MCF 10A (cell line): Measurements from ENCODE around the gene SDHB. TPM values are rescaled to one million over a fixed set of nuclear protein-coding genes. Genes with fewer than 3 reads are reported as not detected.
"Not testable (repeated sequence)": the region's sequence is repeated elsewhere in the genome, so short reads cannot be mapped to it uniquely, and the experiment has no call there.

ENCODE experiments used
- BruUV-seq: library from RNA; stranded (reverse); fragments of 400-500 nt; replicated peaks from 2 replicates; lab custom pipeline; 2021; lab: Mats Ljungman, UMichigan
- CTCF ChIA-PET: fragments of 300-600 bp; sonication (Branson Sonifier 250); formaldehyde crosslinking; extraction: SDS; loops from one replicate; lab custom pipeline; 2021; ENCODE audit warnings: antibody characterized with exemption, inconsistent platforms; lab: Yijun Ruan, JAX
- POLR2A ChIA-PET: fragments of 300-600, 350-650 bp; sonication (Branson Sonifier 250); formaldehyde crosslinking; extraction: SDS; loops from one replicate; lab custom pipeline; 2020; ENCODE audit warnings: antibody characterized with exemption, inconsistent platforms; lab: Yijun Ruan, JAX
- DNase-seq: peaks from one replicate; pipeline ENCODE4 v3.0.0-alpha.2; 2018; ENCODE audit not compliant: unreplicated experiment
- H3K27ac Mint-ChIP-seq: one replicate; pipeline ENCODE4 v1.8.0; 2022; ENCODE audit warnings: mild to moderate bottlenecking, low read depth, mixed read lengths; ENCODE audit not compliant: unreplicated experiment
- H3K27me3 Mint-ChIP-seq: one replicate; pipeline ENCODE4 v1.8.0; 2022; ENCODE audit warnings: mixed read lengths; ENCODE audit not compliant: insufficient read depth, unreplicated experiment
- H3K36me3 Mint-ChIP-seq: one replicate; pipeline ENCODE4 v1.8.0; 2022; ENCODE audit warnings: mild to moderate bottlenecking, moderate library complexity, mixed read lengths; ENCODE audit not compliant: insufficient read depth, unreplicated experiment
- H3K4me1 Mint-ChIP-seq: one replicate; pipeline ENCODE4 v1.8.0; 2022; ENCODE audit warnings: mixed read lengths; ENCODE audit not compliant: insufficient read depth, unreplicated experiment
- H3K4me3 Mint-ChIP-seq: one replicate; pipeline ENCODE4 v1.8.0; 2022; ENCODE audit warnings: mild to moderate bottlenecking, moderate library complexity, mixed read lengths; ENCODE audit not compliant: unreplicated experiment
- H3K9me3 Mint-ChIP-seq: one replicate; pipeline ENCODE4 v1.8.0; 2022; ENCODE audit warnings: mixed read lengths; ENCODE audit not compliant: unreplicated experiment
- CTCF ChIP-seq: fragments of 200-600 bp; IDR thresholded peaks from one replicate; pipeline ENCODE4 v1.8.0; 2022; ENCODE audit warnings: antibody characterized with exemption, mild to moderate bottlenecking; ENCODE audit not compliant: unreplicated experiment
- intact Hi-C: fragments of 100-400 bp; cut with micrococcal nuclease; formaldehyde crosslinking; loops from 2 replicates; pipeline ENCODE4 v1.14.1; 2022
- total RNA-seq: library from RNA; stranded (reverse); gene quantifications from 2 replicates; pipeline ENCODE4 v1.2.3, GENCODE V29; 2022

SDHB gene
- total RNA-seq, 1 experiment from 2014 or later, result 166 TPM

GRCh38 chr1:17067465-17068240 is 13.8 kb upstream of the SDHB start:
- no peak for DNase-seq
- CTCF ChIA-PET, result interaction anchor here (0.5 to 0.7 kb wide), 2 partner anchors 8 to 353 kb away, joined by 3 to 4 read pairs; no protein-coding TSS in a partner anchor
- no peak for TF ChIP-seq CTCF
- BruUV-seq, result no TSS peak
- no peaks in the 10 kb centered on the region for H3K27me3 Mint-ChIP-seq
- H3K4me1 Mint-ChIP-seq, result no peaks in the 10 kb centered on the region
- no peaks in the 10 kb centered on the region for H3K9me3 Mint-ChIP-seq
- POLR2A ChIA-PET, result no interaction called here
- no peak overlapping the region for H3K4me3 Mint-ChIP-seq
- no peak overlapping the region for H3K27ac Mint-ChIP-seq
- H3K36me3 Mint-ChIP-seq, result no peaks in the 10 kb centered on the region
- intact Hi-C loops, result loop anchor here (10.0 kb wide), 1 partner anchor 267 kb away; no protein-coding TSS in a partner anchor

GRCh38 chr1:17067069-17067426 is 13.2 kb upstream of the SDHB start:
- Mint-ChIP-seq H3K4me3 (no peak overlapping the region), H3K36me3 (no peaks in the 10 kb centered on the region), H3K27ac (no peak overlapping the region), H3K4me1 (no peaks in the 10 kb centered on the region), H3K9me3 (no peaks in the 10 kb centered on the region), H3K27me3 (no peaks in the 10 kb centered on the region)
- BruUV-seq, result no TSS peak
- intact Hi-C loops, result loop anchor here (10.0 kb wide), 1 partner anchor 268 kb away; no protein-coding TSS in a partner anchor
- ChIA-PET CTCF (interaction anchor here (0.5 to 0.7 kb wide), 2 partner anchors 8 to 353 kb away, joined by 3 to 4 read pairs; no protein-coding TSS in a partner anchor), POLR2A (no interaction called here)
- no peak for TF ChIP-seq CTCF
- no peak for DNase-seq

- POLR2A ChIA-PET, result interaction anchor here (0.5 kb wide), 1 partner anchor 56 kb away, joined by 3 read pairs; no protein-coding TSS in a partner anchor
- peak; percentile 11 for DNase-seq
- Mint-ChIP-seq H3K36me3 (no peaks in the 10 kb centered on the region), H3K4me3 (no peak overlapping the region), H3K27ac (no peak overlapping the region), H3K4me1 (no peaks in the 10 kb centered on the region), H3K9me3 (no peaks in the 10 kb centered on the region), H3K27me3 (no peaks in the 10 kb centered on the region)
- no peak for TF ChIP-seq CTCF
- CTCF ChIA-PET, result interaction anchor here (0.7 kb wide), 1 partner anchor 9 kb away, joined by 3 read pairs; no protein-coding TSS in a partner anchor
- BruUV-seq, result no TSS peak
- intact Hi-C loops, result loop anchor here (10.0 kb wide), 1 partner anchor 268 kb away; no protein-coding TSS in a partner anchor
These were observed 12.7 kb upstream of the SDHB start for GRCh38 chr1:17066361-17067068.

DNA sequence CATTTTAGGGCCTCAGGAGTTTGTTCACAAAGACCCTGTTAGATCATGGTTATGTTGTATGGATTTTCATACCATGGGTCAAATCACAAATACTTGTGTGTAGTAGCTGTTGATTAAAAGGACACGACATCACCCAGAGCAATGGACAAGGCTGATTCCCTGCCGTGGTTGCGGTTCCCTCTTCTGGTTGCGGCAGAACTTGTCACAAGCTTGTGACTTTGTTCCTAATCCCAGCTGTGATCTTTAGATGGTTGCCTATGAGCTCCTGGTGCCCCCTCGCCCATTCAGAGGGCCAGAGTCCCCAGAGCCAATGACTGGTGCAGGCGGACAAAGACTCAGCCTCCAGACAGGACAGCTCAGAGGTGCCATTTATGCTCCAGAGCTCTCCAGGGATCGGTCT is 11.8 kb upstream of the SDHB start:
- Mint-ChIP-seq H3K9me3 (no peaks in the 10 kb centered on the region), H3K27me3 (no peaks in the 10 kb centered on the region), H3K4me3 (no peak overlapping the region), H3K4me1 (no peaks in the 10 kb centered on the region), H3K27ac (no peak overlapping the region), H3K36me3 (no peaks in the 10 kb centered on the region)
- BruUV-seq, result no TSS peak
- no peak for DNase-seq
- intact Hi-C loops, result loop anchor here (10.0 kb wide), 1 partner anchor 269 kb away; no protein-coding TSS in a partner anchor
- POLR2A ChIA-PET, result interaction anchor here (0.6 kb wide), 1 partner anchor 150 kb away, joined by 3 read pairs; no protein-coding TSS in a partner anchor
- CTCF ChIA-PET, result interaction anchor here (0.7 to 3.8 kb wide), 5 partner anchors 9 to 233 kb away, joined by 3 to 14 read pairs (median 4); no protein-coding TSS in a partner anchor
- TF ChIP-seq CTCF, result no peak

DNA sequence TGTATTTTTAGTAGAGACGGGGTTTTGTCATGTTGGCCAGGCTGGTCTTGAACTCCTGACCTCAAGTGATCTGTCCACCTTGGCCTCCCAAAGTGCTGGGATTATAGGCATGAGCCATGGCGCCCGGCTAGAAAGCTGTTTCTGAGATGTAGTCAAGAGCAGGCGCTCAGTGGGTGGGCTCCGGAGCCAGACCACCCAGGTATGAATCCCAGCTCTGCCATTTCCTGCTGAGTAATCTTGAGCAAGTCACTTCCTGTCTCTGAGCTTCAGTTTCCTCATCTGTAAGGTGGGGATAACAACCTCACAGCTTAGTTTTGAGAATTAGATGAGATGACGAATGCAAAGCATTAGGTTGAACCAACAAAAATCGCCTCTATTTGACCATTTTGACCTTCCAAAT is 8.9 kb upstream of the SDHB start:
- CTCF ChIA-PET, result interaction anchor here (0.9 to 4.0 kb wide), 6 partner anchors 14 to 174 kb away, joined by 4 to 24 read pairs (median 10); no protein-coding TSS in a partner anchor
- H3K27me3 Mint-ChIP-seq, H3K4me3 Mint-ChIP-seq, H3K36me3 Mint-ChIP-seq, BruUV-seq, H3K9me3 Mint-ChIP-seq, DNase-seq, H3K4me1 Mint-ChIP-seq, H3K27ac Mint-ChIP-seq: not testable (repeated sequence)
- POLR2A ChIA-PET, result interaction anchor here (0.6 kb wide), 1 partner anchor 14 kb away, joined by 3 read pairs; no protein-coding TSS in a partner anchor
- intact Hi-C loops, result loop anchor here (10.0 kb wide), 1 partner anchor 272 kb away; no protein-coding TSS in a partner anchor
